Activated CD8-positive, alpha-beta T cell treated with anti-CD3 and anti-CD28 coated beads, Interleukin-2, amount 10 ng/mL, durations not matched to agents 7 days and 5 days (primary cell): ENCODE measurements around the gene ACAP2. TPM values are rescaled to one million over a fixed set of nuclear protein-coding genes. Genes with fewer than 3 reads are reported as not detected.

Experiments
- ATAC-seq: fragments of 150-1000 bp; cut with Tn5 transposase; one replicate; pipeline ENCODE4 v1.10.0; 2021; ENCODE audit warnings: moderate library complexity
- CTCF ChIA-PET: fragments of 350-600 bp; sonication (Branson Sonifier 250); formaldehyde crosslinking; loops from one replicate; lab custom pipeline; 2021; ENCODE audit warnings: antibody characterized with exemption; lab: Charles Lee
- POLR2A ChIA-PET: fragments of 350-600 bp; sonication (Branson Sonifier 250); formaldehyde crosslinking; loops from one replicate; lab custom pipeline; 2021; ENCODE audit warnings: antibody characterized with exemption; lab: Charles Lee
- DNase-seq: peaks from one replicate; pipeline ENCODE4 v3.0.0-alpha.2; 2020
- H3K27ac Mint-ChIP-seq: one replicate; pipeline ENCODE4 v1.8.0; 2021; ENCODE audit warnings: mild to moderate bottlenecking, mixed read lengths
- H3K27me3 Mint-ChIP-seq: one replicate; pipeline ENCODE4 v1.8.0; 2021; ENCODE audit warnings: low read depth, mixed read lengths
- H3K36me3 Mint-ChIP-seq: one replicate; pipeline ENCODE4 v1.8.0; 2021; ENCODE audit warnings: low read depth, mixed read lengths
- H3K4me1 Mint-ChIP-seq: one replicate; pipeline ENCODE4 v1.8.0; 2021; ENCODE audit warnings: low read depth, mixed read lengths
- H3K4me3 Mint-ChIP-seq: one replicate; pipeline ENCODE4 v1.8.0; 2021; ENCODE audit warnings: mild to moderate bottlenecking, mixed read lengths
- H3K9me3 Mint-ChIP-seq: one replicate; pipeline ENCODE4 v1.8.0; 2022; ENCODE audit warnings: mixed read lengths; ENCODE audit not compliant: insufficient read depth
- total RNA-seq, 2 experiments: library from RNA; stranded (reverse); gene quantifications; one replicate each; pipeline ENCODE4 v1.2.3, GENCODE V29; 2021

ACAP2 gene
- total RNA-seq, 2 experiments from 2014 or later, result 69.7 to 74.2 TPM

DNA sequence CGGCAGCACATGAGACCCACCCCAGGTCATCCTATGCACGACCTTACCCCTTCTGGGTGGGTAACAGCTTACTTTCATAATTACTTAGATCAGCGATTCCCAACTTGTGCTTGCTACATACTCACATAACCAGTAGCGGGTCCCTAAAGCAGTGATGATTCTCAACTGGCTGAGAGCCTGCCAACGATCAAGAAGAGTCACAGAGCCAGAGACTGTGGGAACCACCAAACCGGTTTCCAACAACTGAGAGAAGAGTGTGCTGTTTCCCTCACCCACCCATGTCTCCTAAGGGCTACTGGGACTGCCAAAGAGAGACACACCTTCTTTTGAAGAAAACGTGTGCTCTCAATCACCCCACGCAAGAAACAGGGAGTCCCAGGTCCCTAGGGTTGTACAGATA is 159.9 kb downstream of the ACAP2 start:
- ATAC-seq (no peak), DNase-seq (no peak)
- Mint-ChIP-seq H3K9me3 (no peaks in the 10 kb centered on the region), H3K4me1 (no peaks in the 10 kb centered on the region), H3K27ac (peak overlapping the region; percentile 15), H3K4me3 (no peak overlapping the region), H3K27me3 (no peaks in the 10 kb centered on the region), H3K36me3 (peaks cover 34% of the 10 kb centered on the region)
- CTCF ChIA-PET, result interaction anchor here (6.1 kb wide), 1 partner anchor 12 kb away, joined by 48 read pairs; the partner anchor contains the start of gene XXYLT1
- POLR2A ChIA-PET, result no interaction called here

DNA sequence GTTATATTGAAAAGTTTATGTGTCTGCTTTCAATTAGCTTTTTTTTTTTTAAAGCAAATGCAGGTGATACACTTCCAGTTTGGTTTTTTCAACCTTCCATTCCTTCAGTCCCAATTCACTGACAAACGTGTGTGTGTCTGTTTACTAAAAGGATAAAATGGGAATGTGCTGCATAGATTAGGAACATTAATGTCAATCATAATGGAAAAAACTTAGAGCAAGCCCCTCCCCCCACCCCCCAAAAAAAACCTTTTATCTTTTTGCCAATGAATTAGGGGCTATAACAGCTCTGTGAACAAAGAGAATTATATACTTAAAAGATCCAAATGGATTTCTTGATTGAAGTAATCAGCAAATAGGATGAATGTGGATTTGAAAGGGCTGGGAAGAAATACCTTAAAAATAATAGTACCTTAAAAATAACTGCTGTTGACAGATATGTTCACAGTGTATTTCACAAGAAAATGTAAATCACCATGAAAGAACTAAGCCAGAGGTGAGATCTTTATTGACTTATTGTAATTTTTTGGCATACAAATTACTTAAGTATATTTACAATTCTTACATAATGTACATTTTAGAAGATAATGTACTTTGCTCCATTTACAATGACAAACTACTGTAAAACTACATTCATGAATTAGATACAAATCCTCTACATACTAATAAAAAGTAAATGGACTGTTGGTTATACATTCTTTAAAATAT is 168.4 kb downstream of the ACAP2 start:
- Mint-ChIP-seq H3K9me3 (no peaks in the 10 kb centered on the region), H3K27ac (no peak overlapping the region), H3K4me1 (peaks cover 21% of the 10 kb centered on the region), H3K27me3 (no peaks in the 10 kb centered on the region), H3K36me3 (peaks cover 7% of the 10 kb centered on the region), H3K4me3 (no peak overlapping the region)
- no peak for ATAC-seq
- CTCF ChIA-PET, result interaction anchor here (0.7 to 10.1 kb wide), 10 partner anchors 10 to 592 kb away, joined by 3 to 258 read pairs (median 5); no protein-coding TSS in a partner anchor
- POLR2A ChIA-PET, result interaction anchor here (0.5 to 0.6 kb wide), 2 partner anchors 236 to 539 kb away, joined by 3 to 4 read pairs; no protein-coding TSS in a partner anchor
- DNase-seq, result no peak

DNA sequence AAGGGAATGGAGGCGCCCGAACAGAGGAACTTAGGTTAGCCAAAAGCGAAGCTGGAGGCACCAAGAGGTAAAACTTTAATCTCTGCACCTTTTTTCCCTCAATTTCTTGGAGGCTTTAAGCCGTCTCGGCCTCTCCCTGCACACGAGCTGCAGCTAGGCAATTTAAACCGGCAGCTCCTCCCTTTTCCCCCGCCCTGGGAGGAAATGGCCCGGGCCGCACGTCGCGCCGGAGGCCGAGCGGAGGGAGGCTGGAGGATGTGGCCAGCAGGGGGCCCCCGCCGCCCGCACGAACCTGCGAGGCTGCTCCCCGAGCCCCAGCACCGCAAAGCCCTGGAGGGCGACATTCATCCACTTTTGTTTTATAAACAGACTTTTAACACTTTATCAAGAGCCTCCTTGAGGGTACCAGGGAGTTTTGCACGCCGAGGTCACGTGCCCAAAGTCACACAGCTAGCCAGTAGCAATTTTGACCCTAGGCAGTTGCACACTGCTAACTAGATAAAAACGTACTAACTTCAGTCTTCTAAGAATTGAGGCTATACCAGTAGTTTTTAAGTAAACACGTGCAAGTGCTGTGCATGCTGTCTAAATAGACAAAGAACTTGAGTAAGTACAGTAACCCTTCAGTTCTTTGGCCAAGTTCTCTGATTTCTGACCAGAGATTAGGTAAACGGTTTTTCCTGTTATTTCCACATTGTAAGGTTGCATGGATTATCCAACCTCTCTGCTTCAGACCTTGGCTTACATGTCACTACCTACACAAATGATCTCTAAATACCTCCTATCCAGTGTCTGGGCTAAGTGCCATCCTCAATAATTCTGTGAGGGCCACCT is 171.2 kb downstream of the ACAP2 start:
- no peaks in the 10 kb centered on the region for H3K9me3 Mint-ChIP-seq
- ChIA-PET POLR2A (interaction anchor here (1.0 to 1.6 kb wide), 7 partner anchors 170 to 599 kb away, joined by 3 to 7 read pairs (median 5); partner anchors contain the start of genes LSG1 and PPP1R2), CTCF (interaction anchor here (0.6 to 10.1 kb wide), 68 partner anchors 9 to 688 kb away, joined by 3 to 258 read pairs (median 5); partner anchors contain the start of genes ACAP2, FAM43A, LSG1 and PPP1R2)
- H3K27me3 Mint-ChIP-seq, result no peaks in the 10 kb centered on the region
- H3K36me3 Mint-ChIP-seq, result peaks cover 11% of the 10 kb centered on the region
- peaks cover 32% of the 10 kb centered on the region for H3K4me1 Mint-ChIP-seq
- peak overlapping the region; percentile 86 for H3K27ac Mint-ChIP-seq
- peak overlapping the region; percentile 77 for H3K4me3 Mint-ChIP-seq
- DNase-seq (peak; percentile 94), ATAC-seq (peak; percentile 80)

DNA sequence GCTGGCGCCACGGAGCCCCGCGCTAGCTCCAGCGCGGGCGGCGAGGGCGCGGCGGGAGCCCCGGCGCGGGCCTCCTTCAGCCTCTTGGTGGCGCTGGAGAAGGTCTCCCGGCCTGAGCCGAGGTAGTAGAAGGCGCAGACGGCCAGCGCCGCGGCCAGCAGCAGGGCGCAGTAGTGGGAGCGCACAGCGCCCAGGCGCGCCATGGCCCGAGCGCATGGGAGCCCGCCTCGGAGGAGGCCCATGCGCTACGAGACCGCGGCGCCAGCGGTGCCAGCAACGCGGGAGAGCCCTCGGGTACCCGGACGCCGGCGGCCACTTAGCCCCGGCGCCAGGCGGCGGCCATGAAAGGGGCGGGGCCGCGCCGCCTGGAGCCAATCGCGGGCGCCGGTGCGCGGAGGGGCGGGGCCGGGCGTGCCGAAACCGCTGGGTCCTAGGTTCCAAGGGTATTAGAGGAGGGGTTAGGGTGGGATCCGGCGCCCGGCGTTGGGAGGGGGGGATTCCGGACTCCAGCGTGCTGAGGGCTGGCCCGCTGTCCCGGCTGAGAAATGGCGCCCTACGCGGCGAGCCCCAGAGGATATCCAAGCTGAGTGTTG is 171.9 kb downstream of the ACAP2 start, which contains the start of gene XXYLT1:
Gene XXYLT1, minus strand, starts transcription at position 343 of the 593 bp plus-strand sequence. Its CDS starts 101 bp downstream, at position 242.
- POLR2A ChIA-PET, result interaction anchor here (0.6 to 1.6 kb wide), 11 partner anchors 12 to 600 kb away, joined by 3 to 7 read pairs (median 4); partner anchors contain the start of genes ACAP2, LSG1 and PPP1R2
- H3K27ac Mint-ChIP-seq, result peak within 1 kb of the TSS; percentile 86

DNA sequence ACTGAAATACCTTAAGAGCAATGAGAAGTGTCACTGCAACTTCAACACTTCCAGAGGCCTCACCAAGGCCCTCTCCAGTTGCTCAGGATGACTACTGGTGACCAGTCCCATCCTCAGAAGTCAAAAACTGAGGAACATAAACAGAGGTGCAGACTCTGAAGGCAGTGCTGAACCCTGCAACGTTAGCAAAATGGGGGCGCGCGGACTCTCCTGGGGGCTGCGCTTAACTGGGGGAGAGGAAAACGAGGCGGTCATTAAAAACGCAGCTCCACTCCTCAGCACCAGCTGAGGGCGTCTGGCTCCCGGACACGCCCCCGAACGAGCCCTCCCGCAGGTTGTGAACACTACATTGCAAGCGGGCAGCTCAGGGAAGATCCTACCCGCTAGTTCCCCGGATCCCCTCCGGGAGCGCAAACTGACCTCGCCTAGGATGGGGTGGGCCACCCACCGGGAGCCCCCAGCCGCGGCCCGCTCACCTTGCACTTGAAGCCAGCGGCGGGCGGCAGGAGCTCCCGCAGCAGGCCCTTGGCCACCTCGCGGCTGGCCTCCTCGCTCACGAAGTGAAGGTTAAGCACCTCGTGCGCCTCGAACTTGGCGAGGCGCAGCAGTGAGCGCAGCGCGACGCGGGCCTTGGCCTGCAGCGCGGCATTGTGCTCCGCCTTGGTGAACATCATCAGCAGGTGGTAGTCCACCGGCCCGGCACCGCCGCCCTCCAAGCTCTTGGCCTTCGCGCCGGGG is 172.6 kb downstream of the ACAP2 start:
- CTCF ChIA-PET, result interaction anchor here (0.7 to 10.1 kb wide), 35 partner anchors 8 to 687 kb away, joined by 3 to 258 read pairs (median 8); partner anchors contain the start of genes ACAP2, APOD, FAM43A and LSG1

More for the DNA sequence above, 171.9 kb downstream of the ACAP2 start, which contains the start of gene XXYLT1:
- CTCF ChIA-PET, result interaction anchor here (0.6 to 10.1 kb wide), 72 partner anchors 9 to 687 kb away, joined by 3 to 258 read pairs (median 5); partner anchors contain the start of genes ACAP2, APOD, FAM43A and LSG1
- H3K27me3 Mint-ChIP-seq, result no peaks in the 10 kb centered on the region
- peaks cover 11% of the 10 kb centered on the region for H3K36me3 Mint-ChIP-seq
- H3K4me1 Mint-ChIP-seq, result peaks cover 32% of the 10 kb centered on the region
- ATAC-seq (peak; percentile 86), DNase-seq (peak; percentile 90)
- peak within 1 kb of the TSS; percentile 83 for H3K4me3 Mint-ChIP-seq
- no peaks in the 10 kb centered on the region for H3K9me3 Mint-ChIP-seq

DNA sequence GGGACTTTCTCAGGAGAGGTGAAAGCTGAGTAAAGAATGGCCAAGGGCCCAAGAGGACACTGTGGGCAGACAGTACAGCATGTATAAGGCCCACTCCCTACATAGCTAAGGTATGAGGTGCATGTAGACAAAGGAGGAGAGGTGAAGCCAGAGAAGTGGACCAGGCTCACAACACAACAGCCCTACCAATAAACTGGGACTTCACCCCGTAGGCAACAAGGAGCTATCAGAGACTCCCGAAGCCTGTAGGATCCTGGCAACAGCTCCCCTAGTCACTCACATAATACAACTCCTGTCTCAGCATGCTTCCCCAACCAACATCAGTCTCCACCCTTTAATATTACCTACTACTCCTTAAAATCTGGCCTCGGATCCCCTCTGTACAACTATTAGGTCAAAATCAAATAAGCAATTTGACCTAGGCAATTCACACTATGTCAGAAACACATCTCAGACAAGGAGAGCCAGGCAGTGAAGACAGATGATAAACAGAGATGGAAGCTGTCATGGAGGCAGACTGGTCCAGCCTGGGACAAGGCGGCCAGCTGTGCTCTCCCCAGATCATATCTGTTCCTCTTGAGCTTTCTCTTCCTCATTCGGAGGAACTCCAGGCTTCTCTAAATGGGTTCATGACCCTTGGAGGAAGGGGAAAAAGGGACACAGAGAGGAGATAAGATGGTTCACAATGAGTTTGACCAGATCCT is 173.3 kb downstream of the ACAP2 start:
- peaks cover 35% of the 10 kb centered on the region for H3K4me1 Mint-ChIP-seq
- H3K27ac Mint-ChIP-seq, result peak overlapping the region; percentile 77
- peak overlapping the region; percentile 83 for H3K4me3 Mint-ChIP-seq
- ChIA-PET POLR2A (interaction anchor here (1.0 kb wide), 1 partner anchor 11 kb away, joined by 4 read pairs; no protein-coding TSS in a partner anchor), CTCF (interaction anchor here (0.8 to 10.1 kb wide), 20 partner anchors 8 to 601 kb away, joined by 3 to 258 read pairs (median 28); partner anchors contain the start of genes ACAP2, APOD, LSG1 and PPP1R2)
- DNase-seq (no peak), ATAC-seq (no peak)
- no peaks in the 10 kb centered on the region for H3K27me3 Mint-ChIP-seq
- H3K36me3 Mint-ChIP-seq, result peaks cover 15% of the 10 kb centered on the region
- H3K9me3 Mint-ChIP-seq, result no peaks in the 10 kb centered on the region

More for the DNA sequence above, 172.6 kb downstream of the ACAP2 start:
- peaks cover 32% of the 10 kb centered on the region for H3K4me1 Mint-ChIP-seq
- peak overlapping the region; percentile 83 for H3K4me3 Mint-ChIP-seq
- H3K27ac Mint-ChIP-seq, result peak overlapping the region; percentile 77
- ATAC-seq, result peak; percentile 10
- no peaks in the 10 kb centered on the region for H3K27me3 Mint-ChIP-seq
- DNase-seq, result peak; percentile 65
- POLR2A ChIA-PET, result interaction anchor here (0.6 to 1.6 kb wide), 9 partner anchors 11 to 599 kb away, joined by 3 to 7 read pairs (median 4); partner anchors contain the start of genes ACAP2 and PPP1R2
- H3K36me3 Mint-ChIP-seq, result peaks cover 14% of the 10 kb centered on the region
- H3K9me3 Mint-ChIP-seq, result no peaks in the 10 kb centered on the region

DNA sequence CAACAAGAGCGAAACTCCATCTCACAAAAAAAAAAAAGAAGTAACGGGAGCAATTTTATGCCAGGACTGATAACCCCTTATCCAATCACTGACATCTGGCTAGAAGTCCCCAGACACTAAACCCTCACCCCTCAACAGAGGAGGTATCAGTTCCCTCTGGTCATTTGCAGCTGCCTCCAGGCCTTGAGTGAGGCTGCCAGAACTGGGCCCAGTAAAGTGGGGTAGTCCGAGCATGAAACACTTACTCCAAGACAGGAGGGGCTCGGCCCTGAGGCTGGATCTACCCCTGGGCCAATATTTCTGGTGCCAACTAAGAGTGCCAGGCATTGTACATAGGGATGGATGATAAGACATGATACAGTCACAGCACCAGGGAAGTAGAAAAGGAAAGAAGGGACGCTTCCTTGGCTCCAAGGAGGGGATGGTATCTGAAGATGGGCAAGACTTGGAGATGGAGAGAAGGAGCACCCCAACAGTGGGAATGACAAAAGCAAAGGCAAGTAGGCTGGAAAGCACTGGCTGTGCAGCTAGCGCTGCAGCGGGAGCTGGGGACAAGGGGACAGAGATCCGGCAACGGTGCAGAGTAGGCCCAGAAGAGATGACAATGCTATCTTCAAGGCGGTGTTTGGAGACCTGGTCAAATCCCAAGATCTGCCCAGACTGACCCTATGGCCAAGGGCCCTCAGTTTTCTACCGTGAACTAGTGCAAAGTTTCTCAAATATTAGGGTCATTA is 174.1 kb downstream of the ACAP2 start:
- no peak for ATAC-seq
- no peak overlapping the region for H3K4me3 Mint-ChIP-seq

DNA sequence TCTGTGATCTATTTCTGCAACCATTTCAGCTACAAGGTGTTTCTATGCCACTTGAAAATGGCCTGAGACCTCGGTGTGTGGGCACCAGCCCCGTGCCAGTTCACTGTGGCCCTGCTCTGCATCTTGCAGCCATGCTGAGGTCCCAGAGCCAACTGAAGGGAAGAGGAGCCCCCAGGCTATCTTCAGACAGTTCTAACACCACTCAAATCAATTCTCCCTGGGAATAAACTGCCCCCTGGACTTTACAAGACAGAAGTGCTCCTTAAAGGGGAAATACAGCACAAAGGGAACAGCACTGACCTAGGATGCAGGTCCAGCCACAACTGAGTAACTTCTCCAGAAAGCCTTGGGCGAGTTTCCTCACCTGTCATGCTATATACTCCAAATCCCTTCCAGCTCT is 175.7 kb downstream of the ACAP2 start:
- H3K4me3 Mint-ChIP-seq, result no peak overlapping the region
- H3K27me3 Mint-ChIP-seq, result no peaks in the 10 kb centered on the region
- H3K27ac Mint-ChIP-seq, result no peak overlapping the region
- peaks cover 17% of the 10 kb centered on the region for H3K36me3 Mint-ChIP-seq
- H3K9me3 Mint-ChIP-seq, result no peaks in the 10 kb centered on the region
- ATAC-seq, result no peak
- H3K4me1 Mint-ChIP-seq, result peaks cover 37% of the 10 kb centered on the region
- ChIA-PET CTCF (interaction anchor here (1.0 kb wide), 1 partner anchor 585 kb away, joined by 4 read pairs; no protein-coding TSS in a partner anchor), POLR2A (no interaction called here)
- DNase-seq, result peak; percentile 18

More for the DNA sequence above, 174.1 kb downstream of the ACAP2 start:
- Mint-ChIP-seq H3K9me3 (no peaks in the 10 kb centered on the region), H3K27me3 (no peaks in the 10 kb centered on the region), H3K27ac (no peak overlapping the region), H3K36me3 (peaks cover 15% of the 10 kb centered on the region), H3K4me1 (peaks cover 37% of the 10 kb centered on the region)
- CTCF ChIA-PET, result interaction anchor here (0.9 to 10.1 kb wide), 7 partner anchors 7 to 597 kb away, joined by 3 to 258 read pairs (median 47); partner anchors contain the start of gene LSG1
- no peak for DNase-seq
- POLR2A ChIA-PET, result no interaction called here

DNA sequence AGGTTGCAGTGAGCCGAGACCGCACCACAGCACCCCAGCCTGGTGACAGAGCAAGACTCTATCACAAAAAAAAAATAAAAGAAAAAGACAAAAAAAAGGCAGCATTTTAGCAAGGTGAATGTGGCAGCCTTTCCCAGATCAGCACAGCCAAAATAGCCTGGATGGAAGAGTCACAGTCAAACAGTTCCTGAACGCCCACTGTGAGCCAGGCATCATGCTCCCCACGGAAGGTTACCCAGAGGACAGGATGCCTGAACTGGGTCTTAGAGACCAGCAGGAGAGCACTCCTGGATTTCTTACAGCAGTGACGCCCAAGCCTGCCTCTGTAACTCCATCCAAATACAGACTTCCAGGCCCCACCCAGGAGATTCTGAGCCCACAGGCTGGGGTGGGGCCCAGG is 176.4 kb downstream of the ACAP2 start:
- CTCF ChIA-PET, result interaction anchor here (1.0 kb wide), 1 partner anchor 584 kb away, joined by 4 read pairs; no protein-coding TSS in a partner anchor
- peaks cover 36% of the 10 kb centered on the region for H3K4me1 Mint-ChIP-seq
- ATAC-seq, result no peak
- H3K36me3 Mint-ChIP-seq, result peaks cover 17% of the 10 kb centered on the region
- POLR2A ChIA-PET, result no interaction called here
- DNase-seq, result peak; percentile 13
- no peak overlapping the region for H3K27ac Mint-ChIP-seq
- H3K27me3 Mint-ChIP-seq, result no peaks in the 10 kb centered on the region
- no peak overlapping the region for H3K4me3 Mint-ChIP-seq
- H3K9me3 Mint-ChIP-seq, result no peaks in the 10 kb centered on the region
